CD4-positive, alpha-beta T cell treated with Interleukin-4 for 4 hours (primary cell): ENCODE measurements around the gene ETNK1.
"Not testable (repeated sequence)": the region's sequence is repeated elsewhere in the genome, so short reads cannot be mapped to it uniquely, and the experiment has no call there.

Experiments
- DNase-seq: peaks from one replicate; pipeline ENCODE4 v3.0.0-alpha.2; 2020

Gene ETNK1, protein sequence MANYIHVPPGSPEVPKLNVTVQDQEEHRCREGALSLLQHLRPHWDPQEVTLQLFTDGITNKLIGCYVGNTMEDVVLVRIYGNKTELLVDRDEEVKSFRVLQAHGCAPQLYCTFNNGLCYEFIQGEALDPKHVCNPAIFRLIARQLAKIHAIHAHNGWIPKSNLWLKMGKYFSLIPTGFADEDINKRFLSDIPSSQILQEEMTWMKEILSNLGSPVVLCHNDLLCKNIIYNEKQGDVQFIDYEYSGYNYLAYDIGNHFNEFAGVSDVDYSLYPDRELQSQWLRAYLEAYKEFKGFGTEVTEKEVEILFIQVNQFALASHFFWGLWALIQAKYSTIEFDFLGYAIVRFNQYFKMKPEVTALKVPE

DNA sequence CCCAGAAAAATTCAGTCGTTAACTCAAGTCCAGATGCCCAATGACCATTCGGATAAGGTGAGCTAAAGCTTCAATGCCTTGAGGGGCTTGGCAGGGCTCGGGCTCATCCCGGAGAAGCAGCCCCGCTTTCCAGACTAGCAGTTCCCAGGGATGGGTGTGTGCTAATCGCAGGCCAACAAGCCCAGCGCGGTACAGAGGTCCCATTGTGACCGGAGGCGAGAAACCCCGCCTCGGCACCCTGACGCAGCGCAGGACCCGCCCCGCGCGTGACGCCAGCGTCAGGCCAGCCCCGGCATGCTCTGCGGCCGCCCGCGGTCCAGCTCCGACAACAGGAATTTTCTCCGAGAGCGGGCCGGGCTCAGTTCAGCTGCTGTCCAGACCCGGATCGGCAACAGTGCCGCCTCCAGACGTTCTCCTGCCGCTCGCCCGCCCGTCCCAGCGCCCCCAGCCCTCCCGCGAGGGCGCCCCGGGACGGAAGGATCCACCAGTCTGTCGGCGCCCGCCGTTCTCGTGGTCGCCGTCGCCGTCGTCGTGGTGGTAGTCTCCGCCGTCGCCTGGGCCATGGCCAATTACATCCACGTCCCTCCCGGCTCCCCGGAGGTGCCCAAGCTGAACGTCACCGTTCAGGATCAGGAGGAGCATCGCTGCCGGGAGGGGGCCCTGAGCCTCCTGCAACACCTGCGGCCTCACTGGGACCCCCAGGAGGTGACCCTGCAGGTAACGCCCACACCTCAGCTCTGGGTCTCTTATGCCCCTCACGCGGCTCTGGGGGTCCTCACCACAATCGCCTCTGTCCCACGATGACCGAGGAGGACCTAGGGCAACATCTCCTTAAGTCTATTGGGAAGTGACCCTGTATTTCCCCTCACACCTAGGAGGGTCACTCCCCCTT is at the start of gene ETNK1:
TSS of gene ETNK1 (plus strand) at position 302 of the 892 bp plus-strand sequence. CDS start at position 562, 260 bp downstream.
- peak; percentile 73 for DNase-seq

DNA sequence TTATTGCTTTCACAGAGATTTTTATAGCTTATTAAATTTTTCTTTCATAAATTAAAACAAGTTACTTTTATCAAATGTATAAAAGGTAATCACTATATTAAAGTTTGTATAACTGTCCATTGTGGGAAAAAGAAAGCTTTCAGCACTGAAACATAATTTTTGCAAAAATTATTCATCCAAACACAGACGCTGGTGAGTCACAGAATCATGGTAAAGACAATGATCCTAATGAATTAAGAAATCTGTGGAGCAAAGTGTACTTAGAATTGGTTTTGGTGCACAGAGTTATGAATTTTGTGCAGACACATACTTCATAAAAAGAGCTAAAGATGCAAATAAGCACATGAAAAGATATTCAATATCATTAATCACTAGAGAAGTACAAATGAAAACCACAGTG is 48.9 kb upstream of the ETNK1 start:
- no peak for DNase-seq

DNA sequence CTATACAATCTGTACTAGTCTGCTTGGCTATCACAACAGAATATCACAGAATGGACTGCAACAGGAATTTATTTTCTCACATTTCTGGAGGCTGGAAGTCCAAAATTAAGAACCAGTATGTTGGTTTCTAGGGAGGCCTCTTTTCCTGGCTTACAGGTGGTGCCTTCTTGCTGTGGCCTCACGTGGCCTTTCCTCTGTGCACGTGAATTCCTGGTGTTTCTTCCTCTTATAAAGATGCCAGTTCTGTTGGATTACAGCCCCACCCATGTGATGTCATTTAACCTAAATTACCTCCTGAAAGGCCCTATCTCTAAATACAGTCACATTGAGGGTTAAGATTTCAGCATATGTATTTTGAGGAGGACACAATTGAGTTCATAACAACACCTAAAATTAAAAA is 48.5 kb upstream of the ETNK1 start:
- DNase-seq: no peak

DNA sequence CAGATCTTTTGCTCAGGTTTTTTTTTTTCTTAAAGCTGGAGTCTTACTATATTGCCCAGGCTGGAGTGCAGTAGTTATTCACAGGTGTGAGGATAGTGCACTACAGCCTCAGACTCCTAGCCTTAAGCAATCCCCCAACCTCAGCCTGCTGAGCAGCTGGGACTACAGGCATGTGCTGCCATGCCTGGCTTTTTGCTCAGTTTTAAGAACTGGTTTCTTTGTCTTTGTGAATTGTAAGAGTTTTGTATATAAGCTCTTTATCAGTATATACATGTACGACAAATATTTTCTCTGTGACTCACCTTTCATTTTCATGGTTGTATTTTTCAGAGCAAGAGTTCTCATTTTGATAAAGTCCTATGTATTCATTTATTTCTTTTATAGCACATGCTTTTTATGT is 47.3 kb upstream of the ETNK1 start:
- no peak for DNase-seq

DNA sequence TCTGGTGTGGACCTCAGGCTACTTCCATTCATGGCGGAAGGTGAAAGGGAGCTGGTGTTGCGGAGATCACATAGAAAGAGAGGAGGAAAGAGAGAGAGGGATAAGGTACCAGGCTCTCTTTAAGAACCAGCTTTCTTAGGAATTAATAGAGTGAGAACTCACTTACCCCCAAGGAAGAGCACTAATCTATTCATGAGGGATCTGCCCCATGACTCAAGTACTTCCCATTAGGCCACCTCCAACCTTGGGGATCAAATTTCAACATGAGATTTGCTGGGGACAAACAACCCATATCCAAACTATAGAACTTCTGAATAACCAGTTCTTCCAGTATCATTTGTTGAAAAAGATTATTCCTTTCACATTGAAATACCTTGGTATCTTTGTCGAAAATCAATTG is 46.6 kb upstream of the ETNK1 start:
- no peak for DNase-seq

DNA sequence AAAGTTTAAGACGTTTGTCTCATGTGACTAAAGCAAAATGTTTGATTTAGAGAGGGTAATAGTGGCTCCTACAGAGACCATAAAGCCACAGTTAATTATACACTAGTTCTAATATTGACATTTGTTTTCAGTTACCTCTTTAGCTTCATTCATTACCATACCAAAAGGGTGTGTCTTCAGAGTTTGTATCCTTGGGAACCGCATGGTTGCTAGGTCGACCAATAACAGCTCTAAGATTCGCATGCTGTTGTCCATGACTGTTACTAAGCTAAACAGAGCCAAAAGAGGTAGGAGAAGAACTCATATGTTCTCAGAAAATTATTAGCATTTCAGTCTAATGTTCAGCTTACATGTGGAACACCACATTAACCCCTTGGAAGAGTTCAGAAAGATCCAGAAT is 36.2 kb upstream of the ETNK1 start:
- no peak for DNase-seq

DNA sequence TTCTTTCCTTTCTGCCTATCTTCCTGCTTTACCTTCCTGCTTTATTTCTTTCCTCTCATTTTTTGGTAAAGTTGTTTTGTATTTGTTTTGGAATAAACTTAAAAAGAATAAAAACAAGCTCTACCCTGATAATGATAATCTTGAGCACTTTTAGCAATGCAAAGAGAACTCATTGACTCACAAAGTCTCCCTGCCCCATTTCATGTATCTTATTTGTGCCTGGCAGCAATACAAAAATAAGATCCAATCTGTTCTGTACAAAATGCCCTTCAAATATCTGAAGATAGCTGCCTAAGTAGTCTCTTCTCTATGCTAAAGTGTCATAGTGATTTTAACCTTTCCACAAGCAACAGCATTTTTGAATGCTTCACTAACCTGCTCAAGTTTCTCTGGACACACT is 31.1 kb upstream of the ETNK1 start:
- DNase-seq: no peak

DNA sequence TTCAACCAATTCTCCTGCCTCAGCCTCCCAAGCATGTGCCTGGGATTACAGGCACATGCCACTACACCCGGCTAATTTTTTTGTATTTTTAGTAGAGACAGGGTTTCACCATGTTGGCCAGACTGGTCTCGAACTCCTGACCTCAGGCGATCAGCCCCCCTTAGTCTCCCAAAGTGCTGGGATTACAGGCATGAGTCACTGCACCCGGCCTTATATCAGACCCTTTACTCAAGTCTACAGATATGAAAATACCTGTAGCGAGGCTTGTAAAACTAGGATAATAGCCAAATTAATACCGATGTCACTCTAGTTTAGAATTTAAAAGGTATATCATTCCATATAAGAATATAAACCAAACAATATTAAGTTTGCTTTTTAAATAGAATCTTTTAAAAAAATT is 27.4 kb upstream of the ETNK1 start:
- DNase-seq: not testable (repeated sequence)

DNA sequence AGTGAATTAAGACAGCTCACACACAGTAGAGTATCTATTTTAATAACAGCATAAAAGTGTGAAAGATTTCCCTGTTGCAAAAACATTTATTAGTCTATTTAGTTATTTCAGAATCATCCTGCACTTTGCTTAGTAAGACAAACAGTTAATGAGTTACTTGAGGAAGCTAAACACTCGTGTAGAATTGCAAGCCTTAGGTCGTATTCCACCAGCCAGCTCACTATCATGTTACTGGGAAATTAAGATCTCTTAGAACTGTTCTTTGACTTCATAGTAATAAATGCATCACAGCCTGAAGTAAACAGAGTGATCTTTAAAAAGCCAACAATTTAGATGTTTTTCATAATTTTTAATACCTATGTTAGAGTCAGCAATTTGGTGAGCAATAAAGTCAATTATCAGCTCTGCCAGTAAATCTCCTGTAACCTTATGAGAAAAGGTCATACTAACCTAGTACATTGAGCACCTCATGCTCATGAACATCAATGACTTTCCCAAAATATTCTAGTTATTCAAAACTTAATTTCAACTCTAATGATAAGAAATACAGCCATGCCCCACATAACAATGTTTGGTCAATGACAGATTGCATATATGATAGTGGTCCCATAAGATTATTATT is 26.7 kb upstream of the ETNK1 start:
- no peak for DNase-seq

DNA sequence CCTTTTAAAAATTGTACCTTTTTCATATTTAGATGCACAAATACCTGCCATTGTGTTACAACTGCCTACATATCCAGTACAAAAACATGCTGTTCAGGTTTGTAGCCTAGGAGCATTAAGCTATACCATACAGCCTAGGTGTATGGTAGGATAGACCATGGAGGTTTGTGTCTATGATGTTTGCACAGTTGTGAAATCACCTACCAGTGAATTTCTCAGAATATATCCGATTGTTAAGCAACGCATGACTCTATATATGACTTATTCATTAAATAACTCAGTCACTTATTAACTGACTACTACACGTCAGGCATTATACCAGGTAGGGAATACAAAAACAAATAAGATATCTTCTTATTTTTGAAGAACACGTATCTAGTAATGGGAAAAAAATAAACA is 26.2 kb upstream of the ETNK1 start:
- DNase-seq: no peak

DNA sequence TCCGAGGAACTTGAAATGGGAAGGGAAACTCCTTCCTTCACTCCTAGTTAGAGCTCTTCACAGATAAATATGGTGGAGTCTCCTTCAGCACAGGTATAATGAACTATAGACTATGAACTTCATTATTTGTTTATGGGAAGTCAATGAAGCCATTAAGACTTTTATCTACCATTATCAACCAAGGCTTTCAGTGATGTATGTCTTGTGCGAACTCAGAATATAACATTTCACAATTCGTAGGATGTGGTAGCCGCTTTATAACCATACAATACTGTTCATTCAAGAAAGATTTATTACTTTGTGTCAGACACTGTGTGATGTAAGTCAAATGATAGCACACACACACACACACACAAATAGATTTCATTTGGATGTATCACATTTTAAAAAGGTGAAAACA is 24.8 kb upstream of the ETNK1 start:
- no peak for DNase-seq

DNA sequence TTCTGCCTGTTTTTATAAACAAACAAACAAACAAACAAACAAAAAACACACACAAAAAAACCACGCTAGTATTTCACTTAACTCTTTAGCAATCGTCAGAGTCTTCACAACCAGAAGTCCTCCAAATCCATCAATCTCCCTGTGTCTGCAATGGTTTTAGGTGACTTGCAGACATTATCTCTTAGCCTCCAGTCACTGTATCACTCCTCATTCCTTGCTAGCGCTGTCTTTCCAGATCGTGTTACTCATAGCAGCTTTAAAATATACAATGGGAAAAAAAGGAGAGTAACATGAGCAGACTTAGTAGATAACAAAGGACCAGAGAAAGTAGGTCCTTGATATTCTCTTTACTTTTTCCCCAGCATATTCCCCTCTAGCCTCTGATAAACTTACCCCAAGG is 15.5 kb upstream of the ETNK1 start:
- no peak for DNase-seq

DNA sequence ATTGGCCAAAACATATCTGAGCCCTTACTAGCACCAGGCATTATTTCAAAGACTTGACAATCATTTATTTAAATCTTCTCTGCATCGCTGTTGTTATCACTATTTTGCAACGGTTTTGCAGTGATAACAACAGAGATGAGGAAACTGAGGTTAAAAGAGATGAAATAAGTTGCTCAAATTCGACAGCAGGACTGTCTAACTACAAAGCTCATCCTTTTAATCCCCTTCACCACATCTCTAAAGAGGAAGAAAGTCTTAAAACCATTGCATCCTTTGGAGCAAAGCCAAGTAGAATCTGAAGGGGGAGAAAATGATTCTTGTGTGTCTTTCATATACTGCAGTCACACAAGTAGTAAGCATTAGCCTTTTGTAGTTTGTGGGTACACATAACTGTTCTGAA is 14.8 kb upstream of the ETNK1 start:
- DNase-seq: no peak

DNA sequence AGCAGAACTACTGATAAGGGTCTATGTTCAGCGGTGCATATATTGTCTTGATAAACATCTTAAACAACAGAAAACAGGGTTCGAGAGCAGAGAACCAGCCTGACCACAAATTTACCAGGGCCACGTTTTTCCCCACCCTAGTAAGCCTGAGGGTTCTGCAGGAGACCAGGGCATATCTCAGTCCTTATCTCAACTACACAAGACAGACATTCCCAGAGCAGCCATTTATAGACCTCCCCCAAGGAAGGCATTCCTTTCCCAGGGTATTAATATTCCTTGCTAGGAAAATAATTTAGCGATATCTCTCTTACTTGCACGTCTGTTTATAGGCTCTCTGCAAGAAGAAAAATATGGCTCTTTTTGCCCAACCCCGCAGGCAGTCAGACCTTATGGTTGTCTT is 12.1 kb upstream of the ETNK1 start:
- not testable (repeated sequence) for DNase-seq

DNA sequence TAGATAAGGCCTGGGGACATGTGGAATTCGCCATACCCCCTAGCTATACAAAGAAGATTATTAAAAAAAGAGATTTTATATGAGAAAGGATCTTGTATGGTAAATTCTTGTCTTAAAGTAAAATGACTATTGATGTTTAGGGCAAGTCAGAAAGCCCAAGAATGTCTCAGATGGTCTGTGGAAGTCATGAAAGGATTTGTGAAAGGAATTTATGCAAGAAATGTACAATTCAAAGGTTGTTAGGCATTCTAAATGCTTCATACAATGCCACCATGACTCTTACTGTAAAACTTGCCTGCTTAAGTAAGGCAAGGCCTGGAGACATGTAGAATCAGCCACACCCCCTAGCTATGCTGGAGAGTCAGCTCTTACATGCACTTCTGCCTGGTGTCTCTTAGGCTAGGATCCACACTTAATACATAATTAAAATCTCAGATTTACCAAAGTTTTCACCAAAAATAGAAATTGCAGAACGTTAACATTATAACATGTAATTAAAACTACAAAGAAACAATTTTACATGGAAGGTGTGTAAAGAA is 8.9 kb upstream of the ETNK1 start:
- no peak for DNase-seq

DNA sequence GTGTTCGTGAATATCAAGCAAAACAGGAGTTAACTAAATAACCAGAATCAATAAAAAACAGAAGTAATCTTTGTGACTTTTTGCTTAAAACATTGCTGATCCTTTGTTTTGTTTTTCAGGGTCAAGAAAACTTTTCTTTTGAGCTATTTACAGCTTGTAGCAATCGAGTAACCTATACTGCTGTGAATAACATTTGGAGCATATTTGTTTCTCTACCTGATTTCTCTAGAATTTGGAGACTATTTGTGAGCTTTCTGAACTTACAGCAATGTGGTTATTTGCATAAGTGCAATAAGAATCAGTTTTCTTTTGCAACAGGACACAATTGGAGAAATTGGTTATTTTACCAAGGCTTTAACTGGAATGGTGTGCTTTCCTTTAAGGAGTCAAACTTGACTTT is 7.3 kb upstream of the ETNK1 start:
- DNase-seq: no peak

DNA sequence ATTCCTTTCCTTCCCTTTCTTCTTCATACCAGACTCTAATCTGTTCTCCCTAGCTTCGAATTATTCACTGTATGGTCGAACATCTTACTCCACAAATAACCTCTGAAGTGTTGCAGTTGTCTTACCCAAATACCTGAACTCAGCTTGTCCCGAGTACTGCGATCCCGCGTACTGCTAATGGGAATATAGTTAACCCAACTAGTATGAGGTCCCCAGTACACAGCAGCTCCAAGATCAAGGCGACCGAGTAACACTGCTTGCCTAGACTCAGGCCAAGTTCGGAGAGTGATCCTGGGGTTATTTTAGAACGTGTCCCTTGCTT is 462 bp upstream of the ETNK1 start:
- DNase-seq: no peak

DNA sequence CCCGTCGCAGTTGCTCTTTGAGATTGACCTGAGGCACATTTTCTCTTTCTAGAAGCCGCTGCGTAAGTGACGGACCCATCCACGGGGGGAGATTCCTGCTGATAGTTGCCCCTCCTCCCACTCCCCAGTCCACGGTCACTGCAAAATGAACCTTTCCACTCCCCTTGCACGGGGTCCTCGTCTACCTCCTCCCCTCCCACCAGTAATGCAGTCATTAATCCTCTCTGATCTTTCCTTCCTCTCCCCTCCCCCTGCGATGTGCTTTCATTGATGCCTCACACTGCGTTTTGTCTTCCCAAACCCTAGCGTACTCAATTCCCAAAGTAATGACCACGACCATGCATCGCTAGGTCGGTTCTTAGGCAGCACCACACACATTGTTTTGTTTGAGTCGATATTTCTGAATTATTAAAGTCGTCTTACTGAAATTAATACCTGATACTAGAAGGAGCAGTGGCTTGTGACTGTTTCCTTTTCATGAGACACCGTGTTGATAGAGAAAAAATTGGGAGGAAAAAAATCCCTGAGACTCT is 857 bp downstream of the ETNK1 start:
- DNase-seq: peak; percentile 20

DNA sequence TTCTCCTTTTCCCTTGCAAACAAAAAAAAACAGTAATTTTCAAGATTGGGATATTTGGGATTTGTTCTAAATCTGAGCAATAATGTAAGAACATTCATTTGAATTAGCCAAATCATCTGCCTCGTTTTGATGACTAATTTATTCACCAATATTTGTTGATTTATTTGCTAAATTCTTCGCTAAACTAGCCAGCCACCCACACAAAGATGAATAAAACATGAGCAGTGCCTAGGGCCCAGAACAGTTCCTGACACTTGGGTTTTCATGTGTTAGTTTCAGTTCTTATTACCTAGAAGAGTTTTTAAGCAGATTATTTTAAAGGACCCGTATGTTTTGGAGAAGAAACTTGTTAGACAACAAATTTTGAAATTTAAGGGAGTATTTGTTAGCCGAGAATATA is 1.4 kb downstream of the ETNK1 start:
- peak; percentile 69 for DNase-seq

DNA sequence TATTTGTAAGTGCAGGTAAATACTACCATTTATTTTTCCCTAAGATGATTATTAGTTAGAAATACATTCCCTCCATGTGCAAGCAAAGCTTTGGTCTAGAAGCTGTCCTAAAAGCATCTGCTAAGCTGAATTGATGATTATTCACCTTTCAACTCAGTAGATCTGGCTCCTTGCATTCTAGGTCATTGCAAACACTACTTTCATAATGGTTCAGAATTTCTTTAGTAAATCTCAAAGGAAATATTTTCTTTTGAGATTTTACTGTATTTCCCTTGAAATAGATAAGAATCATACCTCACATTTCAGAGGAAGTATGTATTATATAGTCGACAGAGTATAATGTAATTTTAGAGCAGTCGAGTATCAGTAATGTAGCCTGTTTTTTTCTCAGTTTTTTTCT is 2.4 kb downstream of the ETNK1 start:
- peak; percentile 44 for DNase-seq

DNA sequence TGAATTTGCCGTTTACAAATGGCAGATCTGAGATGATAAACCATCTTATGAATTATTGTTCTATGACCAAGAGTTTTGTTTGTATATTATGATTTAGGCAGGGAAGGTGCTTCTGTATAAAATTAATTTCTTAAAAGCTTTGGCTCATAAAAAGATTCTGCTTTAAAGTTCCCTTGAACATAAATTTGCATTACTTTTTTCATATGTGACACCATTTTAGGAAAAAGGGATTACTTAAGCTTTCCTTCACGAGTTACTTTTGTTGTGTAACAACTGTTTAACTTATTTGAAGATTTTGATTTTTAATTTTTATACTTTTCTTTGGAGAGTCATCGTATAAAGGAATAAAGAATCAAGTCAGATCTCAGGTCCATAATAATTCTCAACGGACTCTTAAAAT is 3.3 kb downstream of the ETNK1 start:
- no peak for DNase-seq

DNA sequence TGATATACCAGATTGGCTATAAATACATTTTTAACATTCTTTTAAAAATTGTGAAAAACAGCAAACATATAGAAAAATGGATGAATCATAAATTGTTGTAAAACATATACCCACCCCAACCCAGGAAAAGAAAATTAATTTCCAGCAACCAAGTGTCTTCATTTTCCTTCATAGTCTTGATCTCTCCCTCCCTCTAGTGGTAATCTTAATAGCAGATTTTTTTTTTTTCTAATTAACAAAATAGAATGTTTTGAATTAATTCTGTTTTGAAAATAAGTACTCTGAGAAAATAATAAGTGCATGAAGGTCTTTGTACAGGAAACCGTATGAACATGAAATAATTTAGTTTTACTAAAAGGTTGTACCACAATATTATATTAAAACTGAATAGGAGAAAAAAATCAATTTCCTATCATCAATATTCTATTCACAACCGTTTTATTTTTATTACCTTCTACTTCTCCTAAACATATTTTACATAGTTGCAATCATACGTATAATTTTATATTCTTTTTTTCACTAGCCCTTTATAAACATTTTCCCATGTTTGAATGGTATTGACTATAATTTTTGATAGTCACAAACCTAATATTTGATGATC is 7.0 kb downstream of the ETNK1 start:
- DNase-seq: peak; percentile 33

DNA sequence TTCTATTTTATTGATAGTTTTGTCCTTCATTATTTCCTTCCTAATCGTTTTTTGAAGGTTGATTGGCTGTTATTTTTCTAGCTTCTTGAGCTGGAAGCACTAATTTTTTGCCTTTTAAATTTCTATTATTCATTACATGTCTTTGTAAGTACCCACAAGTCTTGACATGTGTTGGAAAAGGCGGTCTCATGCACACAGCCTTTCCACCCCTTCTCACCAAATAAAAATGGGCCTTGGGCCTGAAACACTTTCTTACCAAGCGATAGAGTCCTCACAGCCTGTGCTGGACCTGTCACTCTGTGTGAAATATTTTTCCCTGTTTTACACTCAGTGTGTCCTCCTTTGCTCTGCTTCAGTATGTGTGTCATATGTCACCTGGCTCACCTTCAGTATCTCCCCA is 9.9 kb downstream of the ETNK1 start:
- no peak for DNase-seq
